ENCODE data around the gene STXBP4. TPM values are rescaled to one million over a fixed set of nuclear protein-coding genes. Genes with fewer than 3 reads are reported as not detected.

STXBP4 gene
- total RNA-seq, 1 donor from 2014 or later: 5.1 TPM

GRCh38 chr17:54945671-54946070, 22.9 kb upstream of the STXBP4 start:
- no peak for TF ChIP-seq CTCF (conservative IDR thresholded peaks at IDR 0.05; ENCODE audit: low read depth, low read length)
- no peak overlapping the region for H3K4me3 ChIP-seq (ENCODE audit: low read depth, low read length)
- DNase-seq (ENCODE audit: low read depth): no peak

GRCh38 chr17:54947396-54947795, 21.2 kb upstream of the STXBP4 start:
- no peak overlapping the region for H3K4me3 ChIP-seq (ENCODE audit: low read depth, low read length)
- no peak for TF ChIP-seq CTCF (conservative IDR thresholded peaks at IDR 0.05; ENCODE audit: low read depth, low read length)
- no peak for DNase-seq (ENCODE audit: low read depth)

GRCh38 chr17:54948380-54948779, 20.2 kb upstream of the STXBP4 start:
- no peak for TF ChIP-seq CTCF (conservative IDR thresholded peaks at IDR 0.05; ENCODE audit: low read depth, low read length)
- DNase-seq (ENCODE audit: low read depth): peak; percentile 61

GRCh38 chr17:54950116-54950515, 18.4 kb upstream of the STXBP4 start:
- TF ChIP-seq CTCF (conservative IDR thresholded peaks at IDR 0.05; ENCODE audit: low read depth, low read length): no peak
- no peak overlapping the region for H3K4me3 ChIP-seq (ENCODE audit: low read depth, low read length)
- DNase-seq (ENCODE audit: low read depth): no peak

More at GRCh38 chr17:54948380-54948779, 20.2 kb upstream of the STXBP4 start:
- H3K4me3 ChIP-seq (ENCODE audit: low read depth, low read length): no peak overlapping the region

GRCh38 chr17:54951286-54951685, 17.3 kb upstream of the STXBP4 start:
- DNase-seq (ENCODE audit: low read depth): no peak
- TF ChIP-seq CTCF (conservative IDR thresholded peaks at IDR 0.05; ENCODE audit: low read depth, low read length): no peak
- no peak overlapping the region for H3K4me3 ChIP-seq (ENCODE audit: low read depth, low read length)

GRCh38 chr17:54956791-54957190, 11.8 kb upstream of the STXBP4 start:
- H3K4me3 ChIP-seq (ENCODE audit: low read depth, low read length): no peak overlapping the region
- no peak for DNase-seq (ENCODE audit: low read depth)
- no peak for TF ChIP-seq CTCF (conservative IDR thresholded peaks at IDR 0.05; ENCODE audit: low read depth, low read length)

- DNase-seq (ENCODE audit: low read depth): no peak
- peak overlapping the region; percentile 71 for H3K4me3 ChIP-seq (ENCODE audit: low read depth, low read length)
- TF ChIP-seq CTCF (conservative IDR thresholded peaks at IDR 0.05; ENCODE audit: low read depth, low read length): peak; percentile 43
Observed at GRCh38 chr17:54967621-54968261, 824 bp upstream of the STXBP4 start.
